K562 (cell line): ENCODE data around the gene TCHH. TPM values are rescaled to one million over a fixed set of nuclear protein-coding genes. Genes with fewer than 3 reads are reported as not detected.

Experiments
- ATAC-seq: fragments of 200-7000 bp; cut with Tn5 transposase; 3 replicates; pipeline ENCODE4 v1.9.1; 2020; ENCODE audit warnings: moderate library complexity
- BruUV-seq: library from RNA; stranded (reverse); fragments of 400-500 nt; replicated peaks from 2 replicates; lab custom pipeline; 2021; lab: Mats Ljungman, UMichigan
- CTCF ChIA-PET: fragments of 300-600 bp; formaldehyde crosslinking; extraction: SDS; loops from one replicate; lab custom pipeline; 2021; ENCODE audit warnings: low intra/inter-chr PET ratio; lab: Yijun Ruan, JAX
- POLR2A ChIA-PET: fragments of 300-600, 350-650 bp; sonication (Branson Sonifier 250); formaldehyde crosslinking; extraction: SDS; loops from one replicate; lab custom pipeline; 2021; ENCODE audit warnings: antibody characterized with exemption, inconsistent platforms; lab: Yijun Ruan, JAX
- DNase-seq, 4 experiments: peaks; one replicate each; pipeline versions ENCODE4 v3.0.0 to v3.0.0-alpha.2; 2011 to 2018; ENCODE audit warnings: low spot score in 3 of 4, mixed read lengths in 3 of 4; ENCODE audit errors: extremely low read depth in 1 of 4
- FAIRE-seq: peaks from 2 replicates; lab custom pipeline; 2011; peaks lifted over from hg19 to GRCh38; lab: Jason Lieb, UNC
- H2AFZ ChIP-seq: 2 replicates; pipeline ENCODE4 v1.6.0; 2011; ENCODE audit warnings: low read depth, low read length, control low read depth, inconsistent platforms
- H3K27ac ChIP-seq: fragments of 200-600 bp; 3 replicates; pipeline ENCODE4 v1.8.0; 2011; ENCODE audit warnings: low read depth, mild to moderate bottlenecking, control low read depth, inconsistent platforms, low read length, moderate library complexity, mixed read lengths; ENCODE audit errors: extremely low read depth
- H3K27me3 ChIP-seq, 2 experiments: fragments of 300-600 bp in 1 of 2; 2 replicates in 1 of 2; 3 replicates in 1 of 2; pipeline versions ENCODE4 v1.6.0 to v1.8.0; 2011; ENCODE audit warnings: inconsistent platforms in 2 of 2, low read length in 2 of 2, mild to moderate bottlenecking in 1 of 2, mixed read lengths in 1 of 2, moderate library complexity in 1 of 2; ENCODE audit not compliant: control insufficient read depth in 2 of 2, insufficient read depth in 2 of 2
- H3K36me3 ChIP-seq: fragments of 300-600 bp; 3 replicates; pipeline ENCODE4 v1.8.0; 2011; ENCODE audit warnings: mild to moderate bottlenecking, low read length, inconsistent platforms; ENCODE audit not compliant: control insufficient read depth, insufficient read depth
- H3K4me1 ChIP-seq, 2 experiments: fragments of 200-600 bp in 1 of 2; replicated peaks in 1 of 2; 2 replicates in 1 of 2; 3 replicates in 1 of 2; pipeline versions ENCODE4 v1.5.1 to v1.8.0; 2011; ENCODE audit warnings: inconsistent platforms in 2 of 2, low read length in 2 of 2, mild to moderate bottlenecking in 1 of 2, mixed read lengths in 1 of 2, moderate library complexity in 1 of 2; ENCODE audit not compliant: control insufficient read depth in 2 of 2, insufficient read depth in 2 of 2
- H3K4me2 ChIP-seq: 2 replicates; pipeline ENCODE4 v1.6.1; 2011; ENCODE audit warnings: low read length, control low read depth, inconsistent platforms, mixed read lengths; ENCODE audit not compliant: insufficient read depth
- H3K4me3 ChIP-seq: fragments of 200-600 bp; sonication (generic), shearing (Covaris generic); 2 replicates; pipeline ENCODE4 v1.5.1; 2016; ENCODE audit warnings: control low read depth, inconsistent platforms
- H3K79me2 ChIP-seq: fragments of 200-600 bp; 3 replicates; pipeline ENCODE4 v1.8.0; 2011; ENCODE audit warnings: low read length, inconsistent platforms; ENCODE audit not compliant: control insufficient read depth, insufficient read depth
- H3K9ac ChIP-seq, 2 experiments: 2 replicates each; pipeline versions ENCODE4 v1.6.0 to v1.6.1; 2011; ENCODE audit warnings: low read depth in 2 of 2, low read length in 2 of 2, control low read depth in 1 of 2, inconsistent platforms in 1 of 2, mild to moderate bottlenecking in 1 of 2, mixed read lengths in 1 of 2; ENCODE audit not compliant: insufficient read depth in 1 of 2
- H3K9me1 ChIP-seq: one replicate; pipeline ENCODE4 v1.6.0; 2011; ENCODE audit warnings: inconsistent platforms, mild to moderate bottlenecking, low read length, moderate library complexity; ENCODE audit not compliant: control insufficient read depth, insufficient read depth
- H3K9me3 ChIP-seq: replicated peaks from 2 replicates; pipeline ENCODE4 v1.5.1; 2011; ENCODE audit warnings: low read depth, low read length, inconsistent platforms; ENCODE audit not compliant: control insufficient read depth, insufficient read depth
- H4K20me1 ChIP-seq: replicated peaks from 2 replicates; pipeline ENCODE4 v1.6.1; 2011; ENCODE audit warnings: low read length, inconsistent platforms, mixed read lengths; ENCODE audit not compliant: control insufficient read depth, insufficient read depth
- ETV1 ChIP-seq: fragments of 450-650 bp; conservative IDR thresholded peaks from 2 replicates; pipeline ENCODE4 v1.6.1; 2016; ENCODE audit warnings: missing genetic modification characterization, control low read depth, low read depth, missing compliant biosample characterization
- MCM7 ChIP-seq, 2 experiments: fragments of 450-650 bp; IDR thresholded peaks; 2 replicates each; pipeline ENCODE4 v1.6.1; 2016 to 2018
- MGA ChIP-seq: fragments of 450-650 bp; IDR thresholded peaks from 2 replicates; pipeline ENCODE4 v1.6.1; 2016; ENCODE audit warnings: mild to moderate bottlenecking, moderate library complexity
- RBBP5 ChIP-seq: fragments of 200-600 bp; sonication (generic); IDR thresholded peaks from 2 replicates; pipeline ENCODE4 v1.6.1; 2012; ENCODE audit warnings: borderline replicate concordance, mild to moderate bottlenecking, low read length, control low read depth, inconsistent platforms; ENCODE audit not compliant: insufficient read depth, poor library complexity, severe bottlenecking
- SRSF3 ChIP-seq: fragments of 200-400 bp; formaldehyde crosslinking; IDR thresholded peaks from 2 replicates; pipeline ENCODE4 v1.6.1; 2016; ENCODE audit warnings: mild to moderate bottlenecking, low read length, moderate library complexity; ENCODE audit not compliant: insufficient read depth
- ZBTB17 ChIP-seq: fragments of 450-650 bp; formaldehyde crosslinking; IDR thresholded peaks from 2 replicates; pipeline ENCODE4 v1.4.0; 2020; ENCODE audit warnings: mild to moderate bottlenecking
- ZNF239 ChIP-seq: fragments of 250-450 bp; sonication (Bioruptor Pico); IDR thresholded peaks from 2 replicates; pipeline ENCODE4 v1.4.0; 2020; ENCODE audit warnings: mild to moderate bottlenecking
- ZNF311 ChIP-seq: fragments of 250-450 bp; sonication (Bioruptor Pico); IDR thresholded peaks from 2 replicates; pipeline ENCODE4 v1.4.0; 2020; ENCODE audit warnings: mild to moderate bottlenecking, moderate library complexity
- WGBS: fragments of 100-300 bp; shearing (Covaris generic); methylation state at CpG from one replicate; pipeline ENCODE4 v1.1.6; 2016; ENCODE audit warnings: low coverage, mixed read lengths; ENCODE audit not compliant: insufficient coverage; ENCODE audit errors: missing lambda C conversion rate; 5-methylcytosine and 5-hydroxymethylcytosine counted together
- in situ Hi-C: fragments of 300-500 bp; cut with MboI; formaldehyde crosslinking; loops from 4 replicates; pipeline ENCODE4 v1.15.0; 2018; ENCODE audit warnings: inconsistent platforms, mixed read lengths
- intact Hi-C: fragments of 100-400 bp; cut with micrococcal nuclease; formaldehyde crosslinking; loops from 2 replicates; pipeline ENCODE4 v1.14.2; 2022
- polyA plus RNA-seq, 8 experiments: library from polyadenylated mRNA; depleted of rRNA in 4 of 8; stranded (reverse) in 5 of 8; unstranded in 3 of 8; fragments of >200 nt; fragmentation: Nextera tagmentation in 2 of 8; fragmentation: Illumina TruSeq in 1 of 8; extraction: Ambion mirVana in 2 of 8; extraction: Trizol in 1 of 8; gene quantifications; 2 replicates each; pipeline versions ENCODE4 v1.2.1 to v1.2.3, GENCODE V29; 2011 to 2014; ENCODE audit warnings: inconsistent platforms in 1 of 8, missing spikeins in 1 of 8
- total RNA-seq, 7 experiments: library from RNA; depleted of rRNA in 6 of 7; stranded (reverse); fragments of >200 nt in 6 of 7; fragmentation: Illumina TruSeq in 2 of 7; extraction: Trizol in 2 of 7; gene quantifications; 2 replicates each; pipeline versions ENCODE4 v1.2.1 to v1.2.3, GENCODE V29; 2011 to 2021; ENCODE audit warnings: low replicate concordance in 1 of 7
- TF ChIP-seq, protein P1 (sequence below): sonication (generic); formaldehyde crosslinking; IDR thresholded peaks from 2 replicates; pipeline ENCODE4 v1.8.1; 2022; ENCODE audit warnings: missing genetic modification reagents

Gene TCHH
- total and polyA plus RNA-seq, 9 of the 15 experiments (the other 6 are each of a cell fraction or from before 2014, with no cell fraction given), result not detected

DNA sequence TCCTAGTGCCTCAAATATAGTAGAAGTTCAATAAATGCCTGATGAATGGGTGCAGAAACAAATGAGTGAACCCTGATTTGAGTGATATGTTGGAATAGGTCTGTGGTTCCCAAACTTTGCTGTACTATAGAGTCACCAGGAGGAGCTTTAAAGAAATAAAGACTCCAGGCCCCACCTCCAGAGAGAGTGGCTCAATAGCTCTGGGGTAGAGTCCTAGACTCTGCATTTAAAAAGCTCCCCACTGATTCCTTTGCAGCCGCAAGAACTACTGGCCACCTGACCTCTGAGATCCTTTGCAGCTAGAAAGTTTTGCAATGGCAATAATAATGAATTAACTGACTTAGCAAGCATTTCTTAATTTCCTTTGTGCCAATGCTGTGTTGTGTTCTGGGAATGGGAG is 47.3 kb downstream of the TCHH start:
- in situ Hi-C loops, result no loop called here
- ChIA-PET CTCF (no interaction called here), POLR2A (interaction anchor here (1.0 kb wide), 1 partner anchor 18 kb away, joined by 3 read pairs; no protein-coding TSS in a partner anchor)
- no peaks in the 10 kb centered on the region for H3K9me3 ChIP-seq
- H3K4me3 ChIP-seq, result no peak overlapping the region
- H3K27me3 ChIP-seq, result no peaks in the 10 kb centered on the region; a peak in 1 of 5 replicates
- intact Hi-C loops, result no loop called here
- no peak overlapping the region for H2AFZ ChIP-seq
- H3K9me1 ChIP-seq, result no peaks in the 10 kb centered on the region
- H3K27ac ChIP-seq, result no peak overlapping the region
- peaks cover 9 to 17% of the 10 kb centered on the region in 2 experiments for H3K4me1 ChIP-seq
- DNase-seq (no peak), ATAC-seq (no peak), FAIRE-seq (no peak)
- H3K9ac ChIP-seq, result no peak overlapping the region
- no peaks in the 10 kb centered on the region for H4K20me1 ChIP-seq
- no peaks in the 10 kb centered on the region for H3K36me3 ChIP-seq
- BruUV-seq, result no TSS peak
- H3K79me2 ChIP-seq, result no peaks in the 10 kb centered on the region
- H3K4me2 ChIP-seq, result no peak overlapping the region
- 0% methylated on average over 1 of the region's 1 CpG for WGBS
- TF ChIP-seq RBBP5, result no peak
- TF ChIP-seq MCM7 (IDR thresholded peaks at IDR 0.05), result no peak
- TF ChIP-seq ZBTB17 (CRISPR knock-in tag), result no peak
- no peak for TF ChIP-seq SRSF3
- TF ChIP-seq ETV1 (tag), result no peak
- TF ChIP-seq ZNF239, result no peak
- TF ChIP-seq, protein P1, sequence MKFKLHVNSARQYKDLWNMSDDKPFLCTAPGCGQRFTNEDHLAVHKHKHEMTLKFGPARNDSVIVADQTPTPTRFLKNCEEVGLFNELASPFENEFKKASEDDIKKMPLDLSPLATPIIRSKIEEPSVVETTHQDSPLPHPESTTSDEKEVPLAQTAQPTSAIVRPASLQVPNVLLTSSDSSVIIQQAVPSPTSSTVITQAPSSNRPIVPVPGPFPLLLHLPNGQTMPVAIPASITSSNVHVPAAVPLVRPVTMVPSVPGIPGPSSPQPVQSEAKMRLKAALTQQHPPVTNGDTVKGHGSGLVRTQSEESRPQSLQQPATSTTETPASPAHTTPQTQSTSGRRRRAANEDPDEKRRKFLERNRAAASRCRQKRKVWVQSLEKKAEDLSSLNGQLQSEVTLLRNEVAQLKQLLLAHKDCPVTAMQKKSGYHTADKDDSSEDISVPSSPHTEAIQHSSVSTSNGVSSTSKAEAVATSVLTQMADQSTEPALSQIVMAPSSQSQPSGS (CRISPR knock-in tag), result no peak
- no peak for TF ChIP-seq ZNF311 (CRISPR knock-in tag)
- no peak for TF ChIP-seq MGA
